HG02610 (cell line): ENCODE measurements around the gene STARD3.

Source experiments
- ATAC-seq: cut with Tn5 transposase; IDR thresholded peaks from one replicate; pipeline ENCODE4 v1.9.1; 2021; ENCODE audit warnings: mild to moderate bottlenecking, moderate library complexity; ENCODE audit not compliant: unreplicated experiment

The STARD3 gene

GRCh38 chr17:39669897-39670735, 33.2 kb downstream of the STARD3 start:
- ATAC-seq = no peak

GRCh38 chr17:39670746-39671145, 33.8 kb downstream of the STARD3 start:
- ATAC-seq = no peak

- no peak for ATAC-seq
Measured at GRCh38 chr17:39671651-39672521, 34.9 kb downstream of the STARD3 start.

- ATAC-seq = no peak
Measured at GRCh38 chr17:39672522-39673334, 35.8 kb downstream of the STARD3 start.

- ATAC-seq = no peak
Measured at GRCh38 chr17:39673335-39674081, 36.6 kb downstream of the STARD3 start.

- no peak for ATAC-seq
Measured at GRCh38 chr17:39674179-39674578, 37.2 kb downstream of the STARD3 start.

GRCh38 chr17:39674702-39675389, 37.9 kb downstream of the STARD3 start:
- ATAC-seq = no peak

- ATAC-seq = no peak
Measured at GRCh38 chr17:39675390-39676082, 38.6 kb downstream of the STARD3 start.

- ATAC-seq = no peak
Measured at GRCh38 chr17:39676198-39676819, 39.4 kb downstream of the STARD3 start.

- no peak for ATAC-seq
Measured at GRCh38 chr17:39677072-39677471, 40.1 kb downstream of the STARD3 start.

GRCh38 chr17:39677542-39678339, 40.8 kb downstream of the STARD3 start:
- no peak for ATAC-seq

- no peak for ATAC-seq
Measured at GRCh38 chr17:39678340-39679116, 41.6 kb downstream of the STARD3 start.

GRCh38 chr17:39679521-39680192, 42.7 kb downstream of the STARD3 start:
- no peak for ATAC-seq

- no peak for ATAC-seq
Measured at GRCh38 chr17:39683295-39683939, 46.5 kb downstream of the STARD3 start.

GRCh38 chr17:39684369-39685192, 47.6 kb downstream of the STARD3 start:
- ATAC-seq = no peak
